SU-DHL-6 (cell line): ENCODE results near the gene ZCCHC3.

Experiments used
- H2AFZ ChIP-seq: fragments of 200-600 bp; sonication (generic); 2 replicates; pipeline ENCODE4 v1.6.1; 2014; ENCODE audit warnings: low read depth, mild to moderate bottlenecking, moderate library complexity, mixed read lengths, antibody characterized with exemption, low read length; ENCODE audit not compliant: severe bottlenecking
- H3F3A ChIP-seq: fragments of 200-600 bp; shearing (Covaris generic); 2 replicates; pipeline ENCODE4 v1.6.0; 2016; ENCODE audit warnings: antibody characterized with exemption, mild to moderate bottlenecking; ENCODE audit not compliant: insufficient read depth
- H3K27ac ChIP-seq: fragments of 200-600 bp; sonication (generic); 2 replicates; pipeline ENCODE4 v1.5.1; 2016; ENCODE audit warnings: low read depth, mild to moderate bottlenecking, low read length, moderate library complexity, mixed read lengths
- H3K27me3 ChIP-seq: fragments of 200-600 bp; sonication (generic), shearing (Covaris generic); 2 replicates; pipeline ENCODE4 v1.6.0; 2014; ENCODE audit warnings: mild to moderate bottlenecking, low read length
- H3K36me3 ChIP-seq: fragments of 200-600 bp; sonication (generic); 2 replicates; pipeline ENCODE4 v1.6.1; 2014; ENCODE audit warnings: mild to moderate bottlenecking, low read length, mixed read lengths
- H3K4me2 ChIP-seq: fragments of 300-600, 200-600 bp; shearing (Covaris generic), sonication (generic); 2 replicates; pipeline ENCODE4 v1.6.0; 2014; ENCODE audit warnings: low read length, low read depth, mild to moderate bottlenecking; ENCODE audit not compliant: poor library complexity, severe bottlenecking
- H3K4me3 ChIP-seq: fragments of 200-600 bp; sonication (generic); 2 replicates; pipeline ENCODE4 v1.5.1; 2014; ENCODE audit warnings: antibody characterized with exemption, low read length, mild to moderate bottlenecking, mixed read lengths; ENCODE audit not compliant: insufficient read depth, poor library complexity, severe bottlenecking
- H3K79me2 ChIP-seq: fragments of 200-600 bp; sonication (generic); 2 replicates; pipeline ENCODE4 v1.6.1; 2014; ENCODE audit warnings: mild to moderate bottlenecking, low read length, moderate library complexity; ENCODE audit not compliant: insufficient read depth
- H3K9ac ChIP-seq: fragments of 200-600 bp; sonication (generic); 2 replicates; pipeline ENCODE4 v1.7.0; 2014; ENCODE audit warnings: mild to moderate bottlenecking, low read length
- H3K9me2 ChIP-seq: fragments of 200-600 bp; sonication (generic); replicated peaks from 2 replicates; pipeline ENCODE4 v1.6.1; 2014; ENCODE audit warnings: low read length; ENCODE audit not compliant: insufficient read depth
- H3K9me3 ChIP-seq: fragments of 200-600 bp; sonication (generic); 2 replicates; pipeline ENCODE4 v1.6.1; 2014; ENCODE audit warnings: low read length, mixed read lengths; ENCODE audit not compliant: insufficient read depth
- H4K20me1 ChIP-seq: fragments of 200-600 bp; sonication (generic); 2 replicates; pipeline ENCODE4 v1.6.1; 2014; ENCODE audit warnings: low read depth, mild to moderate bottlenecking, antibody characterized with exemption, low read length, moderate library complexity, mixed read lengths
- CTCF ChIP-seq: fragments of 200-600 bp; sonication (generic); IDR thresholded peaks from one replicate; pipeline ENCODE4 v1.5.1; 2017; ENCODE audit warnings: antibody characterized with exemption, mild to moderate bottlenecking, low read length, moderate library complexity; ENCODE audit not compliant: insufficient read depth, poor library complexity, severe bottlenecking
- EZH2phosphoT487 ChIP-seq: fragments of 200-600 bp; sonication (generic), shearing (Covaris generic); conservative IDR thresholded peaks from 2 replicates; pipeline ENCODE4 v1.6.1; 2018; ENCODE audit warnings: mild to moderate bottlenecking, antibody characterized with exemption, low read length, moderate library complexity, mixed read lengths

Gene ZCCHC3

GRCh38 chr20:278607-279571 lies 18.5 kb upstream of the ZCCHC3 start:
- Histone ChIP-seq H3K4me3 (no peak overlapping the region), H4K20me1 (no peaks in the 10 kb centered on the region), H3F3A (no peaks in the 10 kb centered on the region), H3K9me3 (no peaks in the 10 kb centered on the region), H3K36me3 (no peaks in the 10 kb centered on the region), H3K27me3 (no peaks in the 10 kb centered on the region), H3K4me2 (no peak overlapping the region), H3K79me2 (no peaks in the 10 kb centered on the region), H3K9me2 (no peaks in the 10 kb centered on the region), H3K27ac (no peak overlapping the region), H3K9ac (no peak overlapping the region), H2AFZ (no peak overlapping the region)
- TF ChIP-seq CTCF (no peak), EZH2phosphoT487 (no peak)

- Histone ChIP-seq H3K79me2 (no peaks in the 10 kb centered on the region), H3K27ac (no peak overlapping the region), H3K4me3 (no peak overlapping the region), H3F3A (no peaks in the 10 kb centered on the region), H3K27me3 (no peaks in the 10 kb centered on the region), H3K4me2 (no peak overlapping the region), H3K36me3 (no peaks in the 10 kb centered on the region), H2AFZ (no peak overlapping the region), H3K9me3 (no peaks in the 10 kb centered on the region), H4K20me1 (no peaks in the 10 kb centered on the region), H3K9ac (no peak overlapping the region), H3K9me2 (no peaks in the 10 kb centered on the region)
- TF ChIP-seq CTCF (no peak), EZH2phosphoT487 (no peak)
Observed at GRCh38 chr20:284172-284571, 13.2 kb upstream of the ZCCHC3 start.

GRCh38 chr20:286508-286907 lies 10.9 kb upstream of the ZCCHC3 start:
- no peak overlapping the region for H3K4me3 ChIP-seq
- no peaks in the 10 kb centered on the region for H3F3A ChIP-seq
- H3K79me2 ChIP-seq, result no peaks in the 10 kb centered on the region
- H4K20me1 ChIP-seq, result no peaks in the 10 kb centered on the region
- no peak overlapping the region for H3K27ac ChIP-seq
- TF ChIP-seq CTCF (no peak), EZH2phosphoT487 (no peak)
- H3K9ac ChIP-seq, result no peak overlapping the region
- H3K9me2 ChIP-seq, result no peaks in the 10 kb centered on the region
- H2AFZ ChIP-seq, result no peak overlapping the region
- no peaks in the 10 kb centered on the region for H3K27me3 ChIP-seq
- H3K36me3 ChIP-seq, result no peaks in the 10 kb centered on the region
- H3K9me3 ChIP-seq, result no peaks in the 10 kb centered on the region
- no peak overlapping the region for H3K4me2 ChIP-seq
